Neuronal stem cell (in vitro differentiated cells): ENCODE data around the gene ZNF155. TPM values are rescaled to one million over a fixed set of nuclear protein-coding genes. Genes with fewer than 3 reads are reported as not detected.

ENCODE experiments used
- DNase-seq: peaks from one replicate; pipeline ENCODE4 v3.0.0-alpha.2; 2013; ENCODE audit warnings: low spot score
- H2AFZ ChIP-seq: one replicate; pipeline ENCODE4 v1.6.1; 2013; ENCODE audit warnings: mild to moderate bottlenecking, low read length, inconsistent platforms
- H2AK5ac ChIP-seq: 2 replicates; pipeline ENCODE4 v1.6.1; 2013; ENCODE audit warnings: low read depth, mild to moderate bottlenecking, inconsistent platforms, low read length, moderate library complexity, mixed read lengths
- H2BK120ac ChIP-seq: 2 replicates; pipeline ENCODE4 v1.6.1; 2013; ENCODE audit warnings: low read depth, mild to moderate bottlenecking, inconsistent platforms, low read length, moderate library complexity, mixed read lengths
- H2BK12ac ChIP-seq: one replicate; pipeline ENCODE4 v1.6.1; 2013; ENCODE audit warnings: low read length, inconsistent platforms
- H2BK15ac ChIP-seq: 2 replicates; pipeline ENCODE4 v1.6.1; 2013; ENCODE audit warnings: mild to moderate bottlenecking, low read length, inconsistent platforms, mixed read lengths
- H2BK5ac ChIP-seq: one replicate; pipeline ENCODE4 v1.6.1; 2013; ENCODE audit warnings: inconsistent platforms, mild to moderate bottlenecking, low read length, moderate library complexity
- H3K14ac ChIP-seq: one replicate; pipeline ENCODE4 v1.6.1; 2013; ENCODE audit warnings: low read length, inconsistent platforms
- H3K18ac ChIP-seq: 2 replicates; pipeline ENCODE4 v1.6.1; 2013; ENCODE audit warnings: low read length, inconsistent platforms
- H3K23ac ChIP-seq: 2 replicates; pipeline ENCODE4 v1.6.1; 2013; ENCODE audit warnings: low read depth, mild to moderate bottlenecking, mixed read lengths, low read length, inconsistent platforms; ENCODE audit not compliant: poor library complexity
- H3K27ac ChIP-seq: replicated peaks from 3 replicates; pipeline ENCODE4 v1.5.1; 2013; ENCODE audit warnings: low read length, inconsistent platforms
- H3K27me3 ChIP-seq, 3 experiments: 2 replicates each; pipeline ENCODE4 v1.6.1; 2013; ENCODE audit warnings: low read length in 3 of 3, mild to moderate bottlenecking in 2 of 3, inconsistent platforms in 1 of 3, low read depth in 1 of 3, mixed read lengths in 1 of 3, moderate library complexity in 1 of 3; ENCODE audit not compliant: control insufficient read depth in 3 of 3, insufficient read depth in 3 of 3
- H3K36me3 ChIP-seq, 2 donors: replicated peaks in 1 of 2; 2 replicates each; pipeline ENCODE4 v1.6.1; 2013; ENCODE audit warnings: low read length in 2 of 2; ENCODE audit not compliant: control insufficient read depth in 2 of 2, insufficient read depth in 2 of 2
- H3K4ac ChIP-seq: 2 replicates; pipeline ENCODE4 v1.6.1; 2013; ENCODE audit warnings: inconsistent platforms, mild to moderate bottlenecking, low read length, moderate library complexity
- H3K4me1 ChIP-seq, 2 donors: 1 replicate in 1 of 2; 2 replicates in 1 of 2; pipeline ENCODE4 v1.6.1; 2013; ENCODE audit warnings: low read length in 2 of 2, low read depth in 1 of 2; ENCODE audit not compliant: control insufficient read depth in 2 of 2, insufficient read depth in 1 of 2
- H3K4me2 ChIP-seq: one replicate; pipeline ENCODE4 v1.6.1; 2013; ENCODE audit warnings: mild to moderate bottlenecking, low read length, inconsistent platforms; ENCODE audit not compliant: insufficient read depth, poor library complexity, severe bottlenecking
- H3K4me3 ChIP-seq, 2 donors: 2 replicates each; pipeline ENCODE4 v1.5.1; 2013; ENCODE audit warnings: low read length in 2 of 2, mild to moderate bottlenecking in 2 of 2, inconsistent platforms in 1 of 2, moderate library complexity in 1 of 2
- H3K79me1 ChIP-seq: one replicate; pipeline ENCODE4 v1.6.1; 2013; ENCODE audit warnings: low read depth, mild to moderate bottlenecking, inconsistent platforms, low read length, moderate library complexity
- H3K9ac ChIP-seq: one replicate; pipeline ENCODE4 v1.6.1; 2013; ENCODE audit warnings: mild to moderate bottlenecking, low read depth, low read length, inconsistent platforms; ENCODE audit not compliant: poor library complexity
- H3K9me3 ChIP-seq, 2 donors: replicated peaks in 1 of 2; 2 replicates each; pipeline versions ENCODE3 to v1.6.1; 2013; ENCODE audit warnings: low read length in 2 of 2, mild to moderate bottlenecking in 2 of 2, inconsistent platforms in 1 of 2, low read depth in 1 of 2, mixed read lengths in 1 of 2, moderate library complexity in 1 of 2; ENCODE audit not compliant: control insufficient read depth in 2 of 2, insufficient read depth in 1 of 2
- H4K8ac ChIP-seq: one replicate; pipeline ENCODE4 v1.6.1; 2013; ENCODE audit warnings: low read depth, mild to moderate bottlenecking, inconsistent platforms, low read length, moderate library complexity
- H4K91ac ChIP-seq: one replicate; pipeline ENCODE4 v1.6.1; 2013; ENCODE audit warnings: low read length, low read depth, mild to moderate bottlenecking, inconsistent platforms; ENCODE audit not compliant: poor library complexity
- WGBS, 2 donors: extraction: QIAGEN DNeasy Blood & Tissue Kit; methylation state at CpG; one replicate each; pipeline ENCODE4 v1.1.7; 2013; ENCODE audit warnings: missing lambda C conversion rate in 2 of 2, mixed read lengths in 1 of 2; ENCODE audit not compliant: insufficient read length in 2 of 2, insufficient replicate concordance in 1 of 2; ENCODE audit errors: extremely low coverage in 2 of 2; 5-methylcytosine and 5-hydroxymethylcytosine counted together
- polyA plus RNA-seq, 2 experiments: library from polyadenylated mRNA; stranded (reverse); fragments of 200-250 nt; gene quantifications; one replicate each; pipeline ENCODE4 v1.2.3, GENCODE V29; 2013

ZNF155 gene
- polyA plus RNA-seq (2013, experiment 1 of 2): 5.5 TPM
- polyA plus RNA-seq (2013, experiment 2 of 2): 5.3 TPM

GRCh38 chr19:43983912-43984686 is at the start of gene ZNF155:
TSS of gene ZNF155 (plus strand) at chr19:43984188. CDS start at chr19:43988544, 4,356 bp downstream.
- no peak within 1 kb of the TSS for H2BK120ac ChIP-seq
- peaks cover 0 to 4% of the 10 kb centered on the region in 2 donors for H3K9me3 ChIP-seq
- H3K36me3 ChIP-seq: peaks cover 0 to 8% of the 10 kb centered on the region in 2 donors
- no peak within 1 kb of the TSS for H2BK5ac ChIP-seq
- no peak within 1 kb of the TSS for H3K27ac ChIP-seq
- H4K91ac ChIP-seq: no peak within 1 kb of the TSS
- H2BK12ac ChIP-seq: no peak within 1 kb of the TSS
- H3K23ac ChIP-seq: no peak within 1 kb of the TSS
- peaks cover 2% of the 10 kb centered on the region for H3K79me1 ChIP-seq
- no peaks in the 10 kb centered on the region for H3K27me3 ChIP-seq
- H2AFZ ChIP-seq: peak within 1 kb of the TSS; percentile 87
- peaks cover 0 to 2% of the 10 kb centered on the region in 2 donors for H3K4me1 ChIP-seq
- no peak within 1 kb of the TSS for H4K8ac ChIP-seq
- DNase-seq: peak; percentile 92
- peak within 1 kb of the TSS; percentile 77 for H3K9ac ChIP-seq
- no peak within 1 kb of the TSS for H3K14ac ChIP-seq
- H2AK5ac ChIP-seq: no peak within 1 kb of the TSS
- peak within 1 kb of the TSS; percentile 74 to 97 for H3K4me3 ChIP-seq
- H2BK15ac ChIP-seq: no peak within 1 kb of the TSS
- peak within 1 kb of the TSS; percentile 67 for H3K18ac ChIP-seq
- WGBS, 2 donors: no CpG with 5 or more reads among the region's 40 CpGs
- no peak within 1 kb of the TSS for H3K4ac ChIP-seq
- peak within 1 kb of the TSS; percentile 73 for H3K4me2 ChIP-seq

GRCh38 chr19:43934985-43935708 is 48.8 kb upstream of the ZNF155 start, which contains the start of gene ZNF45:
TSS of gene ZNF45 (minus strand) at chr19:43935282. CDS start at chr19:43922185, 13,097 bp downstream.
- no peak within 1 kb of the TSS for H4K91ac ChIP-seq
- H2AFZ ChIP-seq: peak within 1 kb of the TSS; percentile 97
- no CpG with 5 or more reads among the region's 42 CpGs for WGBS, 2 donors
- no peak within 1 kb of the TSS for H3K14ac ChIP-seq
- peak within 1 kb of the TSS; percentile 45 for H3K18ac ChIP-seq
- no peak within 1 kb of the TSS for H2BK15ac ChIP-seq
- H3K9me3 ChIP-seq: peaks cover 0 to 22% of the 10 kb centered on the region in 2 donors
- no peak within 1 kb of the TSS for H2BK5ac ChIP-seq
- peak within 1 kb of the TSS; percentile 86 to 87 for H3K4me3 ChIP-seq
- H2BK120ac ChIP-seq: no peak within 1 kb of the TSS
- no peak within 1 kb of the TSS for H4K8ac ChIP-seq
- no peak within 1 kb of the TSS for H3K4ac ChIP-seq
- peak within 1 kb of the TSS; percentile 63 for H3K4me2 ChIP-seq
- no peak within 1 kb of the TSS for H2BK12ac ChIP-seq
- no peak within 1 kb of the TSS for H2AK5ac ChIP-seq
- H3K9ac ChIP-seq: peak within 1 kb of the TSS; percentile 83
- no peaks in the 10 kb centered on the region for H3K27me3 ChIP-seq
- peaks cover 6 to 37% of the 10 kb centered on the region in 2 donors for H3K36me3 ChIP-seq
- peak within 1 kb of the TSS; percentile 52 for H3K27ac ChIP-seq
- no peak within 1 kb of the TSS for H3K23ac ChIP-seq
- peaks cover 1 to 3% of the 10 kb centered on the region in 2 donors for H3K4me1 ChIP-seq
- no peaks in the 10 kb centered on the region for H3K79me1 ChIP-seq
- DNase-seq: peak; percentile 82

GRCh38 chr19:43936188-43936587 is 47.8 kb upstream of the ZNF155 start:
- WGBS, 2 donors: no CpG with 5 or more reads among the region's 5 CpGs
- Histone ChIP-seq H3K27me3 (no peaks in the 10 kb centered on the region), H2BK120ac (no peak overlapping the region), H2BK12ac (no peak overlapping the region), H3K27ac (no peak overlapping the region), H3K23ac (no peak overlapping the region), H3K9ac (no peak overlapping the region), H3K9me3 (peaks cover 0 to 19% of the 10 kb centered on the region in 2 donors), H3K4me3 (no peak overlapping the region), H3K36me3 (peaks cover 2 to 27% of the 10 kb centered on the region in 2 donors), H2AK5ac (no peak overlapping the region), H3K14ac (no peak overlapping the region), H3K4me2 (no peak overlapping the region), H3K79me1 (no peaks in the 10 kb centered on the region), H2BK5ac (no peak overlapping the region), H3K18ac (no peak overlapping the region), H2BK15ac (no peak overlapping the region), H3K4ac (no peak overlapping the region), H3K4me1 (peaks cover 1 to 3% of the 10 kb centered on the region in 2 donors), H2AFZ (peak overlapping the region; percentile 18), H4K8ac (no peak overlapping the region), H4K91ac (no peak overlapping the region)
- DNase-seq: no peak
